Mesenteric fat pad (tissue), 1 donor: ENCODE data around the gene DMD. TPM values are rescaled to one million over a fixed set of nuclear protein-coding genes. Genes with fewer than 3 reads are reported as not detected.
"Not testable (repeated sequence)": the region's sequence is repeated elsewhere in the genome, so short reads cannot be mapped to it uniquely, and the experiment has no call there.

Source experiments
- DNase-seq: peaks from one replicate; pipeline ENCODE4 v3.0.0-alpha.2; 2020; ENCODE audit warnings: low spot score
- long read RNA-seq: library from polyadenylated mRNA; unstranded; transcript quantifications from one replicate; pipeline ENCODE4 v2.0.0, GENCODE V29; 2020
- total RNA-seq: library from RNA; stranded (reverse); fragmentation: NEBNext Ultra II Directional; extraction: Animal tissue kit (Norgen Biotek cat#: 25700); gene quantifications from one replicate; pipeline ENCODE4 v1.2.1, GENCODE V29; 2021
- donor health status: DM: yes; HTN: yes; CAD: no.

DMD gene
- 45.5 TPM for total RNA-seq
- long read RNA-seq, partial matches to known transcripts, result 42 of 67 reads
- long read RNA-seq, other reads (novel, unspliced or antisense), result 24 of 67 reads

- DNase-seq, result no peak
These were observed at the start of gene DMD for GRCh38 chrX:33211356-33212260. Gene DMD (minus strand): TSS chrX:33211549. CDS start chrX:33211312, 237 bp downstream.

DNA sequence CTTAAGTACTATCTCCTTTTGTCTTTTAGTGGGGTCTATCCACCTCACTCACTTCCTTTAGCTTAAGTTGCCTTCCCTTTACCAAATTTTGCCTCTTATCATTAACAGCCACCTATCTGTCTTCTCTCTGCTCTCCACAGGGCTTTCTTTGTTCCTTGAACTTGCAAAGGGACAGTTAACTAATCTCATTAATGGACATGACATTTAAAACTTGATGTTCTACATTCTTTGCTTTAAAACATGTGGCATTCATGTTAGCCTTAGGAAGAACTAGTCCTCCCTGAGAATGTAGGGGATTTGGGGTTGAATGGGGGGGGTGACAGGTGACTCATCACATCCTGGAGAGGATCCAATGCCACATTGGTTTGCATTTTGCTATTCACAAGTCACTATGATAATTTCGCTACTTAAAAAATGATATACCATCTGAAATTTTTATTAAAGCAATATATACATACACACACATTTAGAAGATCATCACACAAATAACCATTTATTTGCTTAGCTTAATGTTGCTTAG lies 41.0 kb upstream of the DMD start:
- DNase-seq, result no peak

DNA sequence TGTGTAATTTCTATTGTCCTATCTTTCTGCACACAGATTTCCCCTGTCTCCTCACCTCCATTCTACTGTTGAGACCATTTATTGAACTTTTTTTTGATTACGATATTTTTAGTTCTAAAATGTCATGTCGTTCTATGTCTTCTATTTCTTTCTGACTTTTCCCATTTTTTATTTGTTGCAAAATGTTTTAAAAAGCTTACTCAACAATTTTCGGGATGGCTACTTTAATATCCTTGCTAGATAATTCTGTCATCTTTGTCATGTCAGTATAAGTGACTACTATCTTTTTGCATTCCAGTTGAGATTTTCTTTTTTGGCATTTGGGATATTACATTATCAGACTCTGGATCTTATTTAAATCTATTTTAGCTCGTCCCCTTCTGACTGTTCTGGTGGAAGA lies 7.5 kb upstream of the DMD start:
- DNase-seq, result no peak

DNA sequence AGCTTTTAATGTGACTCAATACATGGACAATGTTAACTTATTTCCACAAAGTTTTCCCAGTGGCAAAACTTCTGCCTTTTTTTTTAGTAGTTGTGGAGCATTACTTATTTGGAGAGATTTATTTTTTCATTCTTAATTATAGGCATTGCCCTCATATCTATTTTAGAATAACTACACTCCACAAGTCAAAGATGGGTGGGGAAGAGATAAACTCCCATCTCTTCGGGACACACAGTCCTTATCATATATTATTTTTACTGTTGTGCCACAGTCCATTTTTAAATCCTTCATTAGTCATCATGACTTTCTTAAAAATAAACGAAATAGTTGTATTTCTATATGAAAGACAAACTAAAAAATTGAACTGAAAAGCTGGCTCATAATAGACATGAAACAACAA lies 1.2 kb downstream of the DMD start:
- no peak for DNase-seq

- DNase-seq, result no peak
These were observed 4.3 kb downstream of the DMD start for GRCh38 chrX:33207056-33207455.

- no peak for DNase-seq
These were observed 6.0 kb downstream of the DMD start for GRCh38 chrX:33205321-33205720.

- no peak for DNase-seq
These were observed 6.5 kb downstream of the DMD start for GRCh38 chrX:33204889-33205288.

- no peak for DNase-seq
These were observed 12.6 kb downstream of the DMD start for GRCh38 chrX:33198561-33199279.

DNA sequence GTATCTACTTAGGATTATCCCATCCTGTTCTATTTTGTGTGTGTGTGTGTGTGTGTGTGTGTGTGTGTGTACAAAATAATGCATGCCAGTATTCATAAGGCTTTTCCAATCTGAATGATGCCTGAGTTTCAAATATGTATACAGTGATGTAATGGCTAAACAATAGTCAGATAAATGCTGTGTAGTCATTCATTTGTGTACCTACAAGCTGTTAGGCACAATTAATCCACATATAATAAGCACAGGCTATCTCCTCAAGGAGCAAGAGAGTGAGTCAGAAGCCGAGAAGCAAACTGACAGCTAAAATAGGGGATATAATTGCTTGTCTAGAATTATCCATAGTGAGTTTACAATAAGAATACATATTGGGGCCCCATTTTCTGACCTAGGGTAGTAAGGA lies 15.7 kb downstream of the DMD start:
- no peak for DNase-seq

GRCh38 chrX:33194876-33195433 lies 16.4 kb downstream of the DMD start:
- DNase-seq, result no peak

- no peak for DNase-seq
These were observed 17.1 kb downstream of the DMD start for GRCh38 chrX:33194289-33194688.

- no peak for DNase-seq
These were observed 21.3 kb downstream of the DMD start for GRCh38 chrX:33190016-33190415.

GRCh38 chrX:33188881-33189280 lies 22.5 kb downstream of the DMD start:
- DNase-seq, result no peak

GRCh38 chrX:33188286-33188685 lies 23.1 kb downstream of the DMD start:
- DNase-seq, result no peak

DNA sequence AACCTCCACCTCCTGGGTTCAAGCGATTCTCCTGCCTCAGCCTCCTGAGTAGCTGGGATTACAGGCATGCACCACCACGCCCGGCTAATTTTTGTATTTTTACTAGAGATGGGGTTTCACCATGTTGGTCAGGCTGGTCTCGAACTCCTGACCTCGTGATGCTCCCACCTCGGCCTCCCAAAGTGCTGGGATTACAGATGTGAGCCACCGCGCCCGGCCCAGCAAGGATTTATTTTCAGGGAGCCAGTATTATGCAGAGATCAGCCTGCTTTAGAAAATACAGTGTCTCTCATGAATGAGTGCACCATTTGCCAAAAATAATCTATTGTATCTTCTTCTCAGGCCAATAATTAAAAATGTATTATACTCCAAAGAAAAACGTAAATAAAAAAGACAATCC lies 26.5 kb downstream of the DMD start:
- DNase-seq, result not testable (repeated sequence)

GRCh38 chrX:33183361-33183760 lies 28.0 kb downstream of the DMD start:
- DNase-seq, result no peak

DNA sequence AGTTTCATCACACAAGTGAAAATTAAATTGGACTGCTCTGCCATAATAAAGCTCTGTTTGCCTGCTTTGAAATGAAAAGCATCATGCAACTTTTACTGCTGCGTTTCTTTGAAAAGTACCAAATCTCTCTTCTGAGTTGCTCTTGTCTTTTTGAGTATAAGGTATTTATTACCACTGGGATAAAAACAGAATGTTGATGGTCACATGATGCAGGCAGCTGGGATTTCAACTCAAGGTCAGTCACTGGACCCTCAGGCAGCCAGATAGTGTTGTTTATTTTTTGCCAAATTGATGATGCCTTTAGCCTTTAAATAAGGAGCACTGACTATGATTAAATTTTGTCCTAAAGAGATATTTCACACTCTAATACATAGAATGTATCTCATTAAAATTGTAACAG lies 32.7 kb downstream of the DMD start:
- DNase-seq, result no peak

- DNase-seq, result no peak
These were observed 33.1 kb downstream of the DMD start for GRCh38 chrX:33178218-33178617.

GRCh38 chrX:33175201-33175600 lies 36.1 kb downstream of the DMD start:
- DNase-seq, result no peak

- DNase-seq, result no peak
These were observed 40.3 kb downstream of the DMD start for GRCh38 chrX:33171041-33171440.

- DNase-seq, result no peak
These were observed 49.5 kb downstream of the DMD start for GRCh38 chrX:33161829-33162228.

- no peak for DNase-seq
These were observed 51.1 kb downstream of the DMD start for GRCh38 chrX:33160273-33160672.
